ENCODE results near the gene SPEM2.

Gene SPEM2

GRCh38 chr17:7475764-7476422 lies 50.5 kb downstream of the SPEM2 start:
- DNase-seq, result no peak

GRCh38 chr17:7476494-7476893 lies 51.1 kb downstream of the SPEM2 start:
- no peak for DNase-seq

GRCh38 chr17:7476951-7477350 lies 51.5 kb downstream of the SPEM2 start:
- no peak for DNase-seq
